HG02885 (cell line): ENCODE results near the gene SIK3.

Experiments
- ATAC-seq: cut with Tn5 transposase; IDR thresholded peaks from one replicate; pipeline ENCODE4 v1.9.1; 2021; ENCODE audit warnings: mild to moderate bottlenecking; ENCODE audit not compliant: unreplicated experiment, poor library complexity

The SIK3 gene

GRCh38 chr11:116938471-116939070 lies 159.7 kb downstream of the SIK3 start:
- no peak for ATAC-seq

- no peak for ATAC-seq
Observed at GRCh38 chr11:116936754-116937446, 161.3 kb downstream of the SIK3 start.

- ATAC-seq = no peak
Observed at GRCh38 chr11:116935514-116935913, 162.7 kb downstream of the SIK3 start.

- no peak for ATAC-seq
Observed at GRCh38 chr11:116935089-116935488, 163.1 kb downstream of the SIK3 start.

- no peak for ATAC-seq
Observed at GRCh38 chr11:116933961-116934360, 164.3 kb downstream of the SIK3 start.

- ATAC-seq = no peak
Observed at GRCh38 chr11:116932181-116932580, 166.0 kb downstream of the SIK3 start.

- ATAC-seq = no peak
Observed at GRCh38 chr11:116931206-116931953, 166.8 kb downstream of the SIK3 start.

GRCh38 chr11:116930586-116930985 lies 167.6 kb downstream of the SIK3 start:
- ATAC-seq = no peak

GRCh38 chr11:116930177-116930576 lies 168.1 kb downstream of the SIK3 start:
- no peak for ATAC-seq

- ATAC-seq = no peak
Observed at GRCh38 chr11:116929414-116930090, 168.7 kb downstream of the SIK3 start.

GRCh38 chr11:116928845-116929244 lies 169.4 kb downstream of the SIK3 start:
- no peak for ATAC-seq

GRCh38 chr11:116928102-116928777 lies 170.0 kb downstream of the SIK3 start:
- peak; percentile 69 for ATAC-seq

- ATAC-seq = no peak
Observed at GRCh38 chr11:116927163-116927974, 170.9 kb downstream of the SIK3 start.

GRCh38 chr11:116925050-116925449 lies 173.2 kb downstream of the SIK3 start:
- ATAC-seq = no peak

- no peak for ATAC-seq
Observed at GRCh38 chr11:116918925-116919655, 179.1 kb downstream of the SIK3 start.

GRCh38 chr11:116917632-116918031 lies 180.6 kb downstream of the SIK3 start:
- ATAC-seq = no peak

- no peak for ATAC-seq
Observed at GRCh38 chr11:116916886-116917285, 181.3 kb downstream of the SIK3 start.

- no peak for ATAC-seq
Observed at GRCh38 chr11:116916052-116916451, 182.2 kb downstream of the SIK3 start.

- ATAC-seq = no peak
Observed at GRCh38 chr11:116913000-116913399, 185.2 kb downstream of the SIK3 start.
